A549 (cell line): Measurements from ENCODE around the gene CACNA1G. TPM values are rescaled to one million over a fixed set of nuclear protein-coding genes. Genes with fewer than 3 reads are reported as not detected.

Experiments used
- ATAC-seq, 2 experiments: fragments of 200-7000 bp in 1 of 2; fragments of >200 bp in 1 of 2; cut with Nextera tagmentation in 1 of 2; cut with Tn5 transposase in 1 of 2; 3 replicates each; pipeline versions ENCODE4 v1.8.0 to v1.9.1; 2018 to 2020; ENCODE audit warnings: mild to moderate bottlenecking in 1 of 2, moderate library complexity in 1 of 2
- CTCF ChIA-PET: fragments of 300-600 bp; sonication (Branson Sonifier 250); formaldehyde crosslinking; extraction: SDS; loops from one replicate; lab custom pipeline; 2021; ENCODE audit warnings: antibody characterized with exemption, inconsistent platforms; lab: Yijun Ruan, JAX
- POLR2A ChIA-PET: fragments of 350-600 bp; formaldehyde crosslinking; extraction: SDS; loops from one replicate; lab custom pipeline; 2021; ENCODE audit warnings: antibody characterized with exemption, inconsistent platforms; lab: Yijun Ruan, JAX
- DNase-seq, 2 experiments: peaks; one replicate each; pipeline versions ENCODE4 v3.0.0 to v3.0.0-alpha.2; 2011 to 2016; ENCODE audit warnings: low read depth in 1 of 2, low spot score in 1 of 2
- FAIRE-seq: peaks from 2 replicates; lab custom pipeline; 2011; peaks lifted over from hg19 to GRCh38; lab: Jason Lieb, UNC
- H3K27ac ChIP-seq, 2 experiments: fragments of >200 bp; sonication (Bioruptor Twin); formaldehyde crosslinking; 3 replicates each; pipeline ENCODE4 v1.5.1; 2016 to 2017
- H3K4me1 ChIP-seq: fragments of >200 bp; sonication (Bioruptor Twin); formaldehyde crosslinking; 3 replicates; pipeline ENCODE4 v1.6.1; 2016
- H3K4me2 ChIP-seq: fragments of >200 bp; sonication (Bioruptor Twin); formaldehyde crosslinking; 3 replicates; pipeline ENCODE4 v1.6.1; 2016
- H3K4me3 ChIP-seq: fragments of >200 bp; sonication (Bioruptor Twin); formaldehyde crosslinking; 3 replicates; pipeline ENCODE4 v1.5.1; 2016
- H3K9me3 ChIP-seq: fragments of >200 bp; sonication (Bioruptor Twin); formaldehyde crosslinking; 3 replicates; pipeline ENCODE4 v1.6.1; 2016
- BCL3 ChIP-seq: fragments of >200 bp; sonication (Bioruptor Twin); formaldehyde crosslinking; IDR thresholded peaks from 3 replicates; pipeline ENCODE4 v1.6.1; 2016
- CBX8 ChIP-seq: fragments of 200-600 bp; sonication (generic); IDR thresholded peaks from 2 replicates; pipeline ENCODE4 v1.6.1; 2016
- E2F6 ChIP-seq: IDR thresholded peaks from 2 replicates; pipeline ENCODE4 v1.6.1; 2012; ENCODE audit warnings: low read depth, borderline replicate concordance
- EHMT2 ChIP-seq: fragments of 200-600 bp; sonication (generic); IDR thresholded peaks from 2 replicates; pipeline ENCODE4 v1.6.1; 2016; ENCODE audit warnings: antibody characterized with exemption, low read depth, mild to moderate bottlenecking, moderate library complexity
- ESRRA ChIP-seq: fragments of 150-350 bp; IDR thresholded peaks from 2 replicates; pipeline ENCODE4 v1.6.1; 2014; ENCODE audit warnings: mild to moderate bottlenecking, low read length, borderline replicate concordance
- FOSL2 ChIP-seq, 2 experiments: fragments of 450-650 bp in 1 of 2; fragments of >200 bp in 1 of 2; sonication (Bioruptor Twin) in 1 of 2; formaldehyde crosslinking; IDR thresholded peaks; 2 replicates each; pipeline versions ENCODE4 v1.5.0 to v1.6.1; 2016 to 2020; ENCODE audit warnings: mild to moderate bottlenecking in 1 of 2, moderate library complexity in 1 of 2
- HES2 ChIP-seq: fragments of >200 bp; sonication (Bioruptor Twin); formaldehyde crosslinking; IDR thresholded peaks from 2 replicates; pipeline ENCODE4 v1.6.1; 2016
- HOXB13 ChIP-seq: fragments of 250-450 bp; sonication (Bioruptor Pico); IDR thresholded peaks from 2 replicates; pipeline ENCODE4 v1.5.0; 2020; ENCODE audit warnings: low read depth, mild to moderate bottlenecking, moderate library complexity
- HOXB5 ChIP-seq: fragments of 250-450 bp; sonication (Bioruptor Pico); IDR thresholded peaks from 2 replicates; pipeline ENCODE4 v1.5.0; 2020; ENCODE audit warnings: mild to moderate bottlenecking, moderate library complexity
- JUN ChIP-seq, 2 experiments: fragments of >200 bp; sonication (Bioruptor Twin); formaldehyde crosslinking; IDR thresholded peaks; 2 replicates in 1 of 2; 3 replicates in 1 of 2; pipeline ENCODE4 v1.6.1; 2016 to 2017
- JUNB ChIP-seq: fragments of >200 bp; sonication (Bioruptor Twin); formaldehyde crosslinking; IDR thresholded peaks from 2 replicates; pipeline ENCODE4 v1.6.1; 2016
- MAX ChIP-seq: IDR thresholded peaks from 2 replicates; pipeline ENCODE4 v1.6.1; 2012
- MYC ChIP-seq: IDR thresholded peaks from 2 replicates; pipeline ENCODE4 v1.6.1; 2012; ENCODE audit warnings: mild to moderate bottlenecking, inconsistent platforms, low read length, improper control_type of control experiment, borderline replicate concordance
- PHF8 ChIP-seq: fragments of 200-600 bp; sonication (generic); IDR thresholded peaks from 2 replicates; pipeline ENCODE4 v1.6.1; 2016; ENCODE audit warnings: low read depth, mild to moderate bottlenecking, antibody characterized with exemption, moderate library complexity, borderline replicate concordance
- POLR2AphosphoS2 ChIP-seq: conservative IDR thresholded peaks from 2 replicates; pipeline ENCODE4 v1.6.1; 2012; ENCODE audit warnings: low read length, improper control_type of control experiment, inconsistent platforms
- TFCP2L1 ChIP-seq: fragments of 250-450 bp; sonication (Bioruptor Pico); IDR thresholded peaks from 2 replicates; pipeline ENCODE4 v1.5.0; 2021; ENCODE audit warnings: mild to moderate bottlenecking
- TP53 ChIP-seq: fragments of 250-450 bp; sonication (Bioruptor Pico); IDR thresholded peaks from 2 replicates; pipeline ENCODE4 v1.5.0; 2021; ENCODE audit warnings: mild to moderate bottlenecking, moderate library complexity
- WGBS: methylation state at CpG from one replicate; pipeline ENCODE4 v1.1.6; 2017; ENCODE audit errors: missing lambda C conversion rate; 5-methylcytosine and 5-hydroxymethylcytosine counted together
- polyA plus RNA-seq, 4 experiments: library from polyadenylated mRNA; depleted of rRNA in 3 of 4; stranded (reverse); fragments of >200 nt; fragmentation: RNase III in 1 of 4; extraction: RNeasy Plus Mini Kit Qiagen cat#74134 plus additional on column Dnase treatment in 1 of 4; gene quantifications; 2 replicates in 3 of 4; 3 replicates in 1 of 4; pipeline ENCODE4 v1.2.3, GENCODE V29; 2011 to 2017

The CACNA1G gene
- polyA plus RNA-seq, 2 of the 4 experiments (the other 2 are of a cell fraction), result 4.0 to 8.9 TPM

GRCh38 chr17:50641357-50641756 is 80.8 kb downstream of the CACNA1G start:
- no peaks in the 10 kb centered on the region for H3K9me3 ChIP-seq
- no peak for DNase-seq
- ATAC-seq, result no peak
- 61% methylated on average over 3 of the region's 3 CpGs for WGBS
- peak overlapping the region; percentile 15; the same call in 1 of the 3 replicates for H3K4me3 ChIP-seq
- peak overlapping the region; percentile 92 for H3K4me2 ChIP-seq
- TF ChIP-seq PHF8 (no peak), TFCP2L1 (CRISPR knock-in tag) (0 out of 2 replicates have a peak, but pooled peaks have one; percentile 37)
- H3K27ac ChIP-seq, result peak overlapping the region; percentile 99 to 100
- POLR2A ChIA-PET, result interaction anchor here (0.6 to 8.0 kb wide), 5 partner anchors 10 to 588 kb away, joined by 4 to 237 read pairs (median 65); no protein-coding TSS in a partner anchor
- peaks cover 89% of the 10 kb centered on the region for H3K4me1 ChIP-seq
- CTCF ChIA-PET, result interaction anchor here (1.0 to 48.0 kb wide), 6 partner anchors 10 to 159 kb away, joined by 3 to 2097 read pairs (median 32); partner anchors contain the start of gene ANKRD40
- FAIRE-seq, result no peak

- ChIA-PET CTCF (interaction anchor here (0.7 to 48.0 kb wide), 6 partner anchors 9 to 785 kb away, joined by 3 to 2097 read pairs (median 32); partner anchors contain the start of gene ANKRD40), POLR2A (interaction anchor here (4.6 to 8.0 kb wide), 2 partner anchors 9 to 18 kb away, joined by 65 to 237 read pairs; no protein-coding TSS in a partner anchor)
- Histone ChIP-seq H3K9me3 (no peaks in the 10 kb centered on the region), H3K4me3 (no peak overlapping the region), H3K4me2 (peak overlapping the region; percentile 92), H3K4me1 (peaks cover 89% of the 10 kb centered on the region), H3K27ac (peak overlapping the region; percentile 99 to 100)
- DNase-seq (no peak), ATAC-seq (no peak), FAIRE-seq (no peak)
- 91% methylated on average over 15 of the region's 15 CpGs for WGBS
- TF ChIP-seq HOXB13 (CRISPR knock-in tag) (no peak), JUNB (no peak), ESRRA (0 out of 2 replicates have a peak, but pooled peaks have one; percentile 18), CBX8 (no peak), TP53 (no peak)
Measured at GRCh38 chr17:50642071-50642721, 81.7 kb downstream of the CACNA1G start.

- FAIRE-seq (no peak), ATAC-seq (no peak), DNase-seq (peak in 1 of 2 experiments; percentile 74)
- ChIA-PET POLR2A (no interaction called here), CTCF (interaction anchor here (0.8 to 48.0 kb wide), 4 partner anchors 8 to 40 kb away, joined by 3 to 2097 read pairs (median 118); partner anchors contain the start of genes ABCC3 and ANKRD40)
- no peaks in the 10 kb centered on the region for H3K9me3 ChIP-seq
- TF ChIP-seq BCL3, result 0 out of 3 replicates have a peak, but pooled peaks have one; percentile 11
- no peak for TF ChIP-seq EHMT2
- TF ChIP-seq FOSL2 (IDR thresholded peaks at IDR 0.05), result no peak
- TF ChIP-seq FOSL2 (CRISPR knock-in tag; IDR thresholded peaks at IDR 0.05), result peak; percentile 59
- TF ChIP-seq MAX, result peak; percentile 94
- TF ChIP-seq MYC, result 0 out of 2 replicates have a peak, but pooled peaks have one; percentile 30
- 0 out of 2 replicates have a peak, but pooled peaks have one; percentile 3 for TF ChIP-seq POLR2AphosphoS2
- 0 out of 2 replicates have a peak, but pooled peaks have one; percentile 61 for TF ChIP-seq HOXB5 (CRISPR knock-in tag)
- TF ChIP-seq E2F6, result peak; percentile 74
- no peak for TF ChIP-seq HES2
- TF ChIP-seq JUN (IDR thresholded peaks at IDR 0.05), result 0 out of 5 replicates have a peak, but pooled peaks have one; percentile 25 to 39
- peak overlapping the region; percentile 92 for H3K4me2 ChIP-seq
- WGBS, result 64% methylated on average over 10 of the region's 10 CpGs
- H3K4me3 ChIP-seq, result no peak overlapping the region
- H3K4me1 ChIP-seq, result peaks cover 89% of the 10 kb centered on the region
- peak overlapping the region; percentile 99 to 100 for H3K27ac ChIP-seq
Measured at GRCh38 chr17:50642722-50643656, 82.5 kb downstream of the CACNA1G start.
